Kidney (tissue), 14 donors: ENCODE results near the gene C16orf74. TPM values are rescaled to one million over a fixed set of nuclear protein-coding genes. Genes with fewer than 3 reads are reported as not detected.
A peak's percentile ranks its signal among the peaks of the same experiment; 100 is the strongest.

Source experiments
- DNase-seq, 5 donors: peaks; one replicate each; pipeline ENCODE4 v3.0.0-alpha.2; 2013 to 2020
- FAIRE-seq: peaks from 2 replicates; lab custom pipeline; 2012; peaks lifted over from hg19 to GRCh38; lab: Jason Lieb, UNC
- H3K27ac ChIP-seq, 2 donors: one replicate each; pipeline ENCODE4 v1.7.0; 2013; ENCODE audit warnings: low read depth in 2 of 2, low read length in 2 of 2, inconsistent platforms in 1 of 2
- H3K27me3 ChIP-seq: one replicate; pipeline ENCODE4 v1.7.1; 2013; ENCODE audit warnings: low read length, inconsistent platforms; ENCODE audit not compliant: control insufficient read depth, insufficient read depth
- H3K36me3 ChIP-seq, 3 donors: one replicate each; pipeline versions ENCODE4 v1.7.0 to v1.7.1; 2013; ENCODE audit warnings: low read length in 3 of 3, control low read depth in 1 of 3, inconsistent platforms in 1 of 3; ENCODE audit not compliant: insufficient read depth in 3 of 3, control insufficient read depth in 2 of 3
- H3K4me1 ChIP-seq, 3 donors: one replicate each; pipeline versions ENCODE4 v1.7.0 to v1.7.1; 2013; ENCODE audit warnings: low read length in 3 of 3, inconsistent platforms in 1 of 3, low read depth in 1 of 3; ENCODE audit not compliant: control insufficient read depth in 2 of 3, insufficient read depth in 2 of 3
- H3K4me3 ChIP-seq, 3 donors: one replicate each; pipeline versions ENCODE4 v1.7.0 to v1.8.1; 2013; ENCODE audit warnings: low read length in 3 of 3, control low read depth in 1 of 3, inconsistent platforms in 1 of 3
- H3K9ac ChIP-seq, 3 donors: one replicate each; pipeline versions ENCODE4 v1.7.0 to v1.7.1; 2013; ENCODE audit warnings: low read length in 3 of 3, control low read depth in 1 of 3, inconsistent platforms in 1 of 3
- H3K9me3 ChIP-seq, 3 donors: one replicate each; pipeline versions ENCODE4 v1.7.0 to v1.7.1; 2013; ENCODE audit warnings: low read length in 3 of 3, control low read depth in 1 of 3, inconsistent platforms in 1 of 3; ENCODE audit not compliant: control insufficient read depth in 2 of 3, insufficient read depth in 1 of 3
- intact Hi-C: fragments of 100-400 bp; cut with DNase I; formaldehyde crosslinking; loops from one replicate; pipeline ENCODE4 v1.11.1; 2022
- polyA plus RNA-seq: library from polyadenylated mRNA; stranded (reverse); fragments of 350-450 nt; fragmentation: Illumina TruSeq; extraction: RNeasy Lipid Tissue Mini Kit (QIAGEN cat#74804); gene quantifications from one replicate; pipeline ENCODE4 v1.2.3, GENCODE V29; 2014; ENCODE audit warnings: low read depth, low replicate concordance; ENCODE audit not compliant: insufficient read depth
- total RNA-seq: library from RNA; stranded (reverse); fragmentation: NEBNext Ultra II Directional; extraction: Animal tissue kit (Norgen Biotek cat#: 25700); gene quantifications from one replicate; pipeline ENCODE4 v1.2.1, GENCODE V29; 2021
- TF ChIP-seq, protein P1 (sequence below): IDR thresholded peaks from 3 replicates; pipeline ENCODE4 v1.5.1; 2012; ENCODE audit warnings: mild to moderate bottlenecking, moderate library complexity, borderline replicate concordance; ENCODE audit not compliant: insufficient read depth; ENCODE audit errors: extremely low read depth
- donor health status: control.
- donor health status: control.
- donor health status: control.
- donor health status: control.
- donor health status: control.
- donor health status: DM: yes; HTN: yes; CAD: no.
- donor health status: Normal renal cell carcinoma (clear cell type).

Gene C16orf74
- total and polyA plus RNA-seq, 2 donors from 2014 or later, result 3.5 to 4.6 TPM

DNA sequence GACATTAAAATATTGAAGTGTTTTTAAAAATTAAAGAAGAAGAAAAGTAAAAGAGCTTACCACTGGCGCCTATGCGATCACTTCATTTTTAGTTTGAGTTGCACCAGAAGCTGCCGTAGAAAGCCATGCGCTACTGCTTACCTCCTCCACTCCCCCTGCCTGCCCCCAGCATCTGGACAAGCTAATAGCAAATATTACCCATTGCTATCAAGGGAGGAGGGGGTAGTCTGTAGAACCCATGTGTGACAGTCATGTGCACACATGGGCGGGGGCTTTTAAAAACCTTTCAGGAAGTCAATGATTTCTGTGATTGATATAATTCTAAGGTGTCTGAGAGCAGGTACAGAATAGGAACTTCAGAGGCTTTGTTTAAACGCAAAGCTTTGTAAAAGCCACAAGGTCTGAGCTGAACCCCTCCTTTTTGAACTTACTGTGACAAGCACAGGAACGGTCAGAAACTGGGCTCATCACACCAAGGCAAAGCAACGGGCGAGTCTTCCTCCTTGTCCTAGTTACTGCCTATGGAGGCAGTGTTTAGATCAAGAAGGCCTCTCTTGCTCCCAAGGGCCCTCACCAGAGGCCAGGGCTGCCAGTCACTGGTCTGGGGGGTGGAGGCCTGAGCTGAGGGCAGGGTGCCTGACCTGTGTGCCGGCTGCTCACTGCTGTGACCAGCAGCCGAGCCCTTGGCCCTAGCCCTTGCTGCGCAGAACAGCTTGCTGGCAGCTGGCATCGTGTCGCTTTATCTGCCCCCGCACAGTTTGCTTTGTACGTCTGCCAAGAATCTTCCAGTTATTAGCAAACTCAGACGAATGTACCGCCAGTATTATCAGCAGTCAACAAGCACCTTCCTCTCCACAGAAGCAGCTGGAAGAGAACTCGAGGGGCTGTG, 77.1 kb downstream of the C16orf74 start:
- Histone ChIP-seq H3K9me3 (no peaks in the 10 kb centered on the region), H3K27me3 (no peaks in the 10 kb centered on the region), H3K36me3 (peaks cover 6 to 51% (median 20%) of the 10 kb centered on the region in 3 donors), H3K4me3 (no peak overlapping the region), H3K4me1 (peaks cover 0 to 8% (median 2%) of the 10 kb centered on the region in 3 donors), H3K9ac (no peak overlapping the region), H3K27ac (no peak overlapping the region)
- no peak for FAIRE-seq
- TF ChIP-seq, protein P1, sequence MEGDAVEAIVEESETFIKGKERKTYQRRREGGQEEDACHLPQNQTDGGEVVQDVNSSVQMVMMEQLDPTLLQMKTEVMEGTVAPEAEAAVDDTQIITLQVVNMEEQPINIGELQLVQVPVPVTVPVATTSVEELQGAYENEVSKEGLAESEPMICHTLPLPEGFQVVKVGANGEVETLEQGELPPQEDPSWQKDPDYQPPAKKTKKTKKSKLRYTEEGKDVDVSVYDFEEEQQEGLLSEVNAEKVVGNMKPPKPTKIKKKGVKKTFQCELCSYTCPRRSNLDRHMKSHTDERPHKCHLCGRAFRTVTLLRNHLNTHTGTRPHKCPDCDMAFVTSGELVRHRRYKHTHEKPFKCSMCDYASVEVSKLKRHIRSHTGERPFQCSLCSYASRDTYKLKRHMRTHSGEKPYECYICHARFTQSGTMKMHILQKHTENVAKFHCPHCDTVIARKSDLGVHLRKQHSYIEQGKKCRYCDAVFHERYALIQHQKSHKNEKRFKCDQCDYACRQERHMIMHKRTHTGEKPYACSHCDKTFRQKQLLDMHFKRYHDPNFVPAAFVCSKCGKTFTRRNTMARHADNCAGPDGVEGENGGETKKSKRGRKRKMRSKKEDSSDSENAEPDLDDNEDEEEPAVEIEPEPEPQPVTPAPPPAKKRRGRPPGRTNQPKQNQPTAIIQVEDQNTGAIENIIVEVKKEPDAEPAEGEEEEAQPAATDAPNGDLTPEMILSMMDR, result no peak
- DNase-seq, result peak in 2 of 5 donors; percentile 56 to 84
- intact Hi-C loops, result no loop called here

DNA sequence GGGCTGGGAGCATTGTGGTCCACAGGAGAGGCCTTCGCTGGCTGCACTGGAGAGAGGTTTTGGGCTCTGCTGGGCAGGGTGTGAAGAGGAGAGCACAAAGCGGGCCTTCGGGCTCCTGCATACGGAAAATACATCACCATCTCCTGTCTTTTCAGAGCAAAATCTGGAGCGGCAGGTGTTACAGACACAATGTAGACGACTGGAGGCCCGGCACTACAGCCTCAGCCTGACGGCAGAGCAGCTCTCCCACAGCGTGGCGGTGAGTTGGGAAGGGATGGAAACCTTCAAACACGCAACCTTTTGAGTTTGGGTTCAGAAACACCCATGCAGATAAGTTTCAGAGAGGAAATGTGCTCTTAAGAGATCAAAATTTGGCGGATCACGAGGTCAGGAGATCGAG, 80.1 kb downstream of the C16orf74 start:
- no peak overlapping the region for H3K4me3 ChIP-seq
- no peaks in the 10 kb centered on the region for H3K9me3 ChIP-seq
- DNase-seq (peak in 1 of 5 donors; percentile 41), FAIRE-seq (no peak)
- peaks cover 0 to 3% (median 0%) of the 10 kb centered on the region in 3 donors for H3K4me1 ChIP-seq
- no peak overlapping the region for H3K9ac ChIP-seq
- H3K27me3 ChIP-seq, result no peaks in the 10 kb centered on the region
- intact Hi-C loops, result no loop called here
- H3K36me3 ChIP-seq, result peaks cover 2 to 80% (median 40%) of the 10 kb centered on the region in 3 donors
- TF ChIP-seq, protein P1, result no peak
- H3K27ac ChIP-seq, result no peak overlapping the region

- TF ChIP-seq, protein P1, result no peak
- no peak for FAIRE-seq
- Histone ChIP-seq H3K36me3 (peaks cover 2 to 83% (median 60%) of the 10 kb centered on the region in 3 donors), H3K27me3 (no peaks in the 10 kb centered on the region), H3K27ac (no peak overlapping the region), H3K9ac (no peak overlapping the region), H3K9me3 (no peaks in the 10 kb centered on the region), H3K4me1 (no peaks in the 10 kb centered on the region), H3K4me3 (no peak overlapping the region)
- DNase-seq, result peak in 1 of 5 donors; percentile 41
- intact Hi-C loops, result no loop called here
Observed at GRCh38 chr16:85668676-85669424, 82.0 kb downstream of the C16orf74 start.
